Vein endothelial cell (primary cell): Measurements from ENCODE around the gene VPS26C. TPM values are rescaled to one million over a fixed set of nuclear protein-coding genes. Genes with fewer than 3 reads are reported as not detected.

Experiments used
- small RNA-seq: library from RNA; depleted of rRNA; stranded (forward); fragments of <200 nt; gene quantifications from one replicate; pipeline ENCODE3, GENCODE V24; 2012
- total RNA-seq: library from RNA; depleted of rRNA; stranded (reverse); fragments of >200 nt; gene quantifications from 2 replicates; pipeline ENCODE4 v1.2.3, GENCODE V29; 2012

Gene VPS26C
- 82.6 and 90.0 TPM in 2 replicates for total RNA-seq

GRCh38 chr21:37267269-37268185, at the start of gene VPS26C:
TSS of gene VPS26C (minus strand) at chr21:37267334. CDS start at chr21:37267294, 40 bp downstream.

Small RNAs within 50 kb of the gene (small RNA-seq; reads per million reads assigned to genes)
- not detected for gene RN7SL678P

Other genes starting within 250 kb of the VPS26C start
- 4.2 and 4.9 TPM in 2 replicates for gene PIGP, start 194.3 kb downstream of the VPS26C start, total RNA-seq
- 145 and 178 TPM in 2 replicates for gene TTC3, start 194.1 kb downstream of the VPS26C start, total RNA-seq
- 73.1 and 81.7 TPM in 2 replicates for gene DYRK1A, start 99.4 kb upstream of the VPS26C start, total RNA-seq